PC-9 (cell line): ENCODE data around the gene FAM9A. TPM values are rescaled to one million over a fixed set of nuclear protein-coding genes. Genes with fewer than 3 reads are reported as not detected.
A peak's percentile ranks its signal among the peaks of the same experiment; 100 is the strongest.

Experiments used
- BruUV-seq: library from RNA; stranded (reverse); fragments of 400-500 nt; replicated peaks from 2 replicates; lab custom pipeline; 2021; lab: Mats Ljungman, UMichigan
- CTCF ChIA-PET: fragments of 300-600 bp; sonication (Branson Sonifier 250); formaldehyde crosslinking; loops from one replicate; lab custom pipeline; 2022; ENCODE audit warnings: antibody characterized with exemption; lab: Charles Lee
- POLR2A ChIA-PET: fragments of 300-600 bp; sonication (Branson Sonifier 250); formaldehyde crosslinking; loops from one replicate; lab custom pipeline; 2022; ENCODE audit warnings: antibody characterized with exemption; ENCODE audit not compliant: unreplicated experiment; lab: Charles Lee
- DNase-seq, 2 experiments: peaks; one replicate each; pipeline versions ENCODE4 v3.0.0 to v3.0.0-alpha.2; 2015 to 2022; ENCODE audit warnings: mixed read lengths in 1 of 2
- H2AFZ ChIP-seq: fragments of 200-600 bp; sonication (generic); 2 replicates; pipeline ENCODE4 v1.8.1; 2017; ENCODE audit warnings: antibody characterized with exemption
- H3F3A ChIP-seq: fragments of 200-600 bp; sonication (generic); 2 replicates; pipeline ENCODE4 v1.8.1; 2017; ENCODE audit warnings: antibody characterized with exemption, mild to moderate bottlenecking, low read depth; ENCODE audit not compliant: insufficient read depth
- H3K27ac ChIP-seq: fragments of 200-600 bp; sonication (generic); 2 replicates; pipeline ENCODE4 v1.6.1; 2016; ENCODE audit warnings: mixed run types
- H3K27me3 ChIP-seq: fragments of 200-600 bp; sonication (generic); 2 replicates; pipeline ENCODE4 v1.6.1; 2016; ENCODE audit warnings: low read depth, mixed run types; ENCODE audit not compliant: insufficient read depth
- H3K36me3 ChIP-seq: fragments of 200-600 bp; sonication (generic); 2 replicates; pipeline ENCODE4 v1.6.1; 2016; ENCODE audit warnings: low read depth, mixed run types
- H3K4me1 ChIP-seq: fragments of 200-600 bp; sonication (generic); replicated peaks from 2 replicates; pipeline ENCODE4 v1.6.1; 2016; ENCODE audit warnings: mixed run types; ENCODE audit not compliant: insufficient read depth
- H3K4me2 ChIP-seq: fragments of 200-600 bp; sonication (generic); 2 replicates; pipeline ENCODE4 v1.6.1; 2017; ENCODE audit warnings: mixed run types
- H3K4me3 ChIP-seq: fragments of 200-600 bp; sonication (generic); 2 replicates; pipeline ENCODE4 v1.6.1; 2016; ENCODE audit warnings: mixed run types
- H3K79me2 ChIP-seq: fragments of 200-600 bp; sonication (generic); 2 replicates; pipeline ENCODE4 v1.6.1; 2017; ENCODE audit warnings: low read depth, mixed run types
- H3K9me2 ChIP-seq: fragments of 200-600 bp; sonication (generic); 2 replicates; pipeline ENCODE4 v1.8.1; 2017; ENCODE audit warnings: mild to moderate bottlenecking; ENCODE audit not compliant: insufficient read depth
- H3K9me3 ChIP-seq: fragments of 200-600 bp; sonication (generic); 2 replicates; pipeline ENCODE4 v1.8.1; 2016; ENCODE audit warnings: low read depth; ENCODE audit not compliant: insufficient read depth
- H4K20me1 ChIP-seq: fragments of 200-600 bp; sonication (generic); 2 replicates; pipeline ENCODE4 v1.8.1; 2017; ENCODE audit not compliant: insufficient read depth
- EZH2 ChIP-seq: fragments of 200-600 bp; sonication (generic); IDR thresholded peaks from 2 replicates; pipeline ENCODE4 v1.8.0; 2017; ENCODE audit warnings: antibody characterized with exemption, low read depth
- intact Hi-C: fragments of 100-400 bp; cut with micrococcal nuclease; formaldehyde crosslinking; loops from one replicate; pipeline ENCODE4 v1.10.0; 2022; ENCODE audit not compliant: unreplicated experiment
- total RNA-seq: library from RNA; stranded (reverse); gene quantifications from 2 replicates; pipeline ENCODE4 v1.2.3, GENCODE V29; 2021
- TF ChIP-seq, protein P1 (sequence below): fragments of 200-600 bp; sonication (generic); conservative IDR thresholded peaks from 2 replicates; pipeline ENCODE4 v1.6.1; 2017; ENCODE audit warnings: mixed run types, antibody characterized with exemption, mild to moderate bottlenecking, moderate library complexity

Gene FAM9A
- total RNA-seq, 1 experiment from 2014 or later, result not detected

DNA sequence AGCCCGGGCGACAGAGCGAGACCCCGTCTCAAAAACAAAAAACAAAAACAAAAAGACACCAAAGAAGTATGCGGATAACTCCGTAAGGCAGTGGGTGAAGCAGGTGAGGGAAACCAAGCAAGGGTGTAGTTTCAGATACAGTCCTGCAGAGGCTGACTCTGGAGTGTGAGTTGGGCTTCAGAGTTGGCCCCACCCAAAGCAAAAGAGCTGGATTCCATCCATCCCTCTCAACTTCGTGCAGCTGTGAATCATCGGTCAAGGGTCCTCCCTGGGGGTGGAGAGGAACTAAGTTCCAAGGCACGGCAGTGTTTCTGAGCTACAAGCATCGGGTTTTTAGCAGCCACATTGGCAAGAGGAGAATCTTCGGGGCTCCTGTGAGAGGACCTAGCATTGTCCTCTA, 43.9 kb upstream of the FAM9A start:
- Histone ChIP-seq H4K20me1 (no peaks in the 10 kb centered on the region), H3K27me3 (no peaks in the 10 kb centered on the region), H3K4me3 (no peak overlapping the region), H3K4me1 (peaks cover 48% of the 10 kb centered on the region), H3K79me2 (no peaks in the 10 kb centered on the region), H3K36me3 (no peaks in the 10 kb centered on the region), H3K9me2 (no peaks in the 10 kb centered on the region), H2AFZ (no peak overlapping the region), H3K9me3 (no peaks in the 10 kb centered on the region), H3K27ac (no peak overlapping the region), H3K4me2 (no peak overlapping the region), H3F3A (peaks cover 33% of the 10 kb centered on the region)
- peak; percentile 38 to 57 for DNase-seq
- intact Hi-C loops, result no loop called here
- no TSS peak for BruUV-seq
- no peak for TF ChIP-seq EZH2
- TF ChIP-seq, protein P1, sequence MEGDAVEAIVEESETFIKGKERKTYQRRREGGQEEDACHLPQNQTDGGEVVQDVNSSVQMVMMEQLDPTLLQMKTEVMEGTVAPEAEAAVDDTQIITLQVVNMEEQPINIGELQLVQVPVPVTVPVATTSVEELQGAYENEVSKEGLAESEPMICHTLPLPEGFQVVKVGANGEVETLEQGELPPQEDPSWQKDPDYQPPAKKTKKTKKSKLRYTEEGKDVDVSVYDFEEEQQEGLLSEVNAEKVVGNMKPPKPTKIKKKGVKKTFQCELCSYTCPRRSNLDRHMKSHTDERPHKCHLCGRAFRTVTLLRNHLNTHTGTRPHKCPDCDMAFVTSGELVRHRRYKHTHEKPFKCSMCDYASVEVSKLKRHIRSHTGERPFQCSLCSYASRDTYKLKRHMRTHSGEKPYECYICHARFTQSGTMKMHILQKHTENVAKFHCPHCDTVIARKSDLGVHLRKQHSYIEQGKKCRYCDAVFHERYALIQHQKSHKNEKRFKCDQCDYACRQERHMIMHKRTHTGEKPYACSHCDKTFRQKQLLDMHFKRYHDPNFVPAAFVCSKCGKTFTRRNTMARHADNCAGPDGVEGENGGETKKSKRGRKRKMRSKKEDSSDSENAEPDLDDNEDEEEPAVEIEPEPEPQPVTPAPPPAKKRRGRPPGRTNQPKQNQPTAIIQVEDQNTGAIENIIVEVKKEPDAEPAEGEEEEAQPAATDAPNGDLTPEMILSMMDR, result no peak
- CTCF ChIA-PET, result interaction anchor here (0.7 kb wide), 1 partner anchor 34 kb away, joined by 4 read pairs; no protein-coding TSS in a partner anchor
- POLR2A ChIA-PET, result interaction anchor here (0.6 kb wide), 1 partner anchor 24 kb away, joined by 4 read pairs; no protein-coding TSS in a partner anchor

DNA sequence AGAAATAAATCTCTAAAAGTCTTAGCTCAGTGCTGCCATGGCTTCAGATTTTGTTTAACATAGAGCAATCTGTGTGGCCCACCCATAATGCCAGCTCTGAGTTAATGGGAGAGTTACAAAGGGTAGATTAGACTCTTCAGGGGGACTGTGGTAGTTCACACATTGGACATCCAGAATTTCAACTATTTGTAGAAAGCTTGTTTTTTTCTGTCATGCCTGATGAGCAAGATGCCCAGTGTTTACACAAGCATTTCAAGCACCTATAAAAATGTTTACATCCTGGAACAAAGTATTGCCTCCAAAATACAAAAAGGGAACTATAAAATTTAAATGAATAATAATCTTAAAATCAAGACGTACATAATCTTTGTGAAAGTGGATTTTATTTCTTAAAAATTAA, 43.0 kb upstream of the FAM9A start:
- POLR2A ChIA-PET, result no interaction called here
- no peaks in the 10 kb centered on the region for H3K9me3 ChIP-seq
- CTCF ChIA-PET, result no interaction called here
- H4K20me1 ChIP-seq, result no peaks in the 10 kb centered on the region
- peaks cover 39% of the 10 kb centered on the region for H3K4me1 ChIP-seq
- intact Hi-C loops, result no loop called here
- H3K79me2 ChIP-seq, result no peaks in the 10 kb centered on the region
- TF ChIP-seq, protein P1, result no peak
- no peak for TF ChIP-seq EZH2
- H3K27ac ChIP-seq, result no peak overlapping the region
- H3K36me3 ChIP-seq, result no peaks in the 10 kb centered on the region
- H3K4me3 ChIP-seq, result no peak overlapping the region
- peaks cover 25% of the 10 kb centered on the region for H3F3A ChIP-seq
- BruUV-seq, result no TSS peak
- H3K27me3 ChIP-seq, result no peaks in the 10 kb centered on the region
- DNase-seq, result peak in 1 of 2 experiments; percentile 43
- no peak overlapping the region for H2AFZ ChIP-seq
- H3K4me2 ChIP-seq, result no peak overlapping the region
- no peaks in the 10 kb centered on the region for H3K9me2 ChIP-seq

DNA sequence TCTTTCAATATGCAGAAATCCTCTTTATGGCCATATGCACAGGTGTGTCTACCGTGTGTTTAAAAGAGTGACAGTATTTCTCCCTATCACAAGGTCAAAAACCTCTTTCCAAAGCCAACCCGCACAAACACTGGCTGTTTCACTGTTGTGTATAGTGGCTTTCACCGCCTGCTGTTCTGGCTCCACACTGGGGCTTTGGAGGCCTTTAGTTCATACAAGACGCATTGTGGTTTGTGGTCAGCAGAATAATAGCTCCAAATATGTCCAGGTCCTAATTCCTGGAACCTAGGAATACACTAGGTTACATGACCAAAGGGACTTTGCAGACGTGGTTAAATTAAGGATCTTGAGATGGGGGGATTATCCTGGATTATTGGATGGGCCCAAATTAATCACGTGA, 40.7 kb upstream of the FAM9A start:
- H3K4me1 ChIP-seq, result peaks cover 17% of the 10 kb centered on the region
- no peaks in the 10 kb centered on the region for H4K20me1 ChIP-seq
- H3K4me3 ChIP-seq, result no peak overlapping the region
- TF ChIP-seq EZH2, result no peak
- TF ChIP-seq, protein P1, result no peak
- H3K27ac ChIP-seq, result no peak overlapping the region
- H3K27me3 ChIP-seq, result no peaks in the 10 kb centered on the region
- no peak overlapping the region for H2AFZ ChIP-seq
- no peaks in the 10 kb centered on the region for H3K79me2 ChIP-seq
- no peaks in the 10 kb centered on the region for H3K9me3 ChIP-seq
- POLR2A ChIA-PET, result no interaction called here
- H3F3A ChIP-seq, result peaks cover 3% of the 10 kb centered on the region; the same call in 1 of the 2 replicates
- no peaks in the 10 kb centered on the region for H3K36me3 ChIP-seq
- DNase-seq, result no peak
- intact Hi-C loops, result no loop called here
- no peaks in the 10 kb centered on the region for H3K9me2 ChIP-seq
- no TSS peak for BruUV-seq
- CTCF ChIA-PET, result no interaction called here
- H3K4me2 ChIP-seq, result no peak overlapping the region
